Osteocyte (in vitro differentiated cells): ENCODE results near the gene UBR3. TPM values are rescaled to one million over a fixed set of nuclear protein-coding genes. Genes with fewer than 3 reads are reported as not detected.

Source experiments
- DNase-seq: peaks from one replicate; pipeline ENCODE4 v3.0.0; 2021; ENCODE audit warnings: mixed read lengths; ENCODE audit not compliant: unreplicated experiment; ENCODE audit errors: extremely low spot score
- H3K27ac Mint-ChIP-seq: one replicate; pipeline ENCODE4 v1.8.0; 2021; ENCODE audit warnings: mild to moderate bottlenecking, mixed read lengths; ENCODE audit not compliant: unreplicated experiment
- H3K27me3 Mint-ChIP-seq: one replicate; pipeline ENCODE4 v1.8.0; 2021; ENCODE audit warnings: mixed read lengths; ENCODE audit not compliant: unreplicated experiment
- H3K36me3 Mint-ChIP-seq: one replicate; pipeline ENCODE4 v1.8.0; 2021; ENCODE audit warnings: mixed read lengths; ENCODE audit not compliant: unreplicated experiment
- H3K4me1 Mint-ChIP-seq: one replicate; pipeline ENCODE4 v1.8.0; 2021; ENCODE audit warnings: mixed read lengths; ENCODE audit not compliant: unreplicated experiment
- H3K4me3 Mint-ChIP-seq: one replicate; pipeline ENCODE4 v1.8.0; 2021; ENCODE audit warnings: mild to moderate bottlenecking, moderate library complexity, mixed read lengths; ENCODE audit not compliant: unreplicated experiment
- H3K9me3 Mint-ChIP-seq: one replicate; pipeline ENCODE4 v1.8.0; 2021; ENCODE audit warnings: mixed read lengths; ENCODE audit not compliant: unreplicated experiment
- total RNA-seq: library from RNA; stranded (reverse); gene quantifications from 2 replicates; pipeline ENCODE4 v1.2.1, GENCODE V29; 2021
- TF ChIP-seq, protein P1 (sequence below): fragments of 200-600 bp; sonication (generic); IDR thresholded peaks from 2 replicates; pipeline ENCODE4 v1.5.0; 2021; ENCODE audit warnings: antibody characterized with exemption, mild to moderate bottlenecking, moderate library complexity

Gene UBR3
- total RNA-seq, 1 donor from 2014 or later: 38.0 TPM

DNA sequence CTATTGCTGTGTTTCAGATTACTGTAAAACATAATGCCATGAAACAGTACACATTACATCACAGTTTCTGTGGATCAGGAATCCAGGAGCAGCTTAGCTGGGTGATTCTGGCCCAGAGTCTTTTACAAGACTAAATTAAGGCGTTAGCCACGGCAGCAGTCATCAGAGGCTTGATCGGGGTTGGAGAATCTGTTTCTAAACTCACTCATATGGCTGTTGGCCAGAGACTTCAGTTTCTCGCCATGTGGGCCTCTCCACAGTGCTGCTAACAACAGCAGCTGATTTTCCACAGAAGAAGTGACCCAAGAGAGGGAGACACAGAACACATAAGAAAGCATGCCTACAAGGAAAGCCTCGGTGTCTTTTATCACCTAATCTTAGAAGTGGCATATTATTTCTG is 261.5 kb downstream of the UBR3 start:
- peaks cover 14% of the 10 kb centered on the region for H3K9me3 Mint-ChIP-seq
- no peak overlapping the region for H3K27ac Mint-ChIP-seq
- TF ChIP-seq, protein P1, sequence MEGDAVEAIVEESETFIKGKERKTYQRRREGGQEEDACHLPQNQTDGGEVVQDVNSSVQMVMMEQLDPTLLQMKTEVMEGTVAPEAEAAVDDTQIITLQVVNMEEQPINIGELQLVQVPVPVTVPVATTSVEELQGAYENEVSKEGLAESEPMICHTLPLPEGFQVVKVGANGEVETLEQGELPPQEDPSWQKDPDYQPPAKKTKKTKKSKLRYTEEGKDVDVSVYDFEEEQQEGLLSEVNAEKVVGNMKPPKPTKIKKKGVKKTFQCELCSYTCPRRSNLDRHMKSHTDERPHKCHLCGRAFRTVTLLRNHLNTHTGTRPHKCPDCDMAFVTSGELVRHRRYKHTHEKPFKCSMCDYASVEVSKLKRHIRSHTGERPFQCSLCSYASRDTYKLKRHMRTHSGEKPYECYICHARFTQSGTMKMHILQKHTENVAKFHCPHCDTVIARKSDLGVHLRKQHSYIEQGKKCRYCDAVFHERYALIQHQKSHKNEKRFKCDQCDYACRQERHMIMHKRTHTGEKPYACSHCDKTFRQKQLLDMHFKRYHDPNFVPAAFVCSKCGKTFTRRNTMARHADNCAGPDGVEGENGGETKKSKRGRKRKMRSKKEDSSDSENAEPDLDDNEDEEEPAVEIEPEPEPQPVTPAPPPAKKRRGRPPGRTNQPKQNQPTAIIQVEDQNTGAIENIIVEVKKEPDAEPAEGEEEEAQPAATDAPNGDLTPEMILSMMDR: no peak
- H3K36me3 Mint-ChIP-seq: no peaks in the 10 kb centered on the region
- H3K4me1 Mint-ChIP-seq: no peaks in the 10 kb centered on the region
- no peak overlapping the region for H3K4me3 Mint-ChIP-seq
- DNase-seq: no peak
- H3K27me3 Mint-ChIP-seq: peaks cover 4% of the 10 kb centered on the region

DNA sequence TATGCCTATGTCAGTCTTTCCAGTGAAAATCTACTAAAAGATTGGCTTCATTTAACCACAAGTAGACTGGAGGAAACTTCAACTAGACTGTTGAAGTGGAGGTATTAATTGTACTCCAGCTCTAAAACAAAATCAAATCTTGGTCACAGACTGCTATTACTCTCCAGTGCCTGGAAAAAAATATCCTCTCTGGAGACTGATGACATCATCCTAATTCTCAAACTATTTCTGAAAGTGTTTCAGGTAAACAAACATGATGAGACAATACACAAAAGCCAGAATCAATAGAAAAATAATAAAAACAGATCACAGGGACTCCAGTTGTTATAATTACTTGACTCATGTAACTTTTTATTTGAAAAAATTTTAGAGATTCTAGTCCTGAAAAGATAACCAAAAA is 263.0 kb downstream of the UBR3 start:
- H3K36me3 Mint-ChIP-seq: no peaks in the 10 kb centered on the region
- H3K4me1 Mint-ChIP-seq: no peaks in the 10 kb centered on the region
- no peak overlapping the region for H3K27ac Mint-ChIP-seq
- no peak for DNase-seq
- peaks cover 14% of the 10 kb centered on the region for H3K9me3 Mint-ChIP-seq
- peaks cover 4% of the 10 kb centered on the region for H3K27me3 Mint-ChIP-seq
- TF ChIP-seq, protein P1: no peak
- no peak overlapping the region for H3K4me3 Mint-ChIP-seq

DNA sequence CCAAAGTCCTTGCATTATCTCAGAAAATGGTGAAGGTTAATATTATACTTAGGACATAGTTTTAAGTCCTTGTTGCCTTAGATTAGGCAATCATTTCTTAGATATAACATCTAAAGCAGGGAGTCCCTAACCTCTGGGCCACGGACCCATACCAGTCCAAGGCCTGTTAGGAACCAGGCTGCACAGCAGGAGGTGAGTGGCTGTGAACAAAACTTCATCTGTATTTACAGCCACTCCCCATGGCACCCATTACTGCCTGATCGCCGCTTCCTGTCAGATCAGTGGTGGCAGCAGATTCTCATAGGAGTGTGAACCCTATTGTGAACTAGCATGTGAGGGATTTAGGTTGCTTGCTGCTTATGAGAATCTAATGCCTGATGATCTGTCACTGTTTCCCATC is 264.2 kb downstream of the UBR3 start:
- H3K27me3 Mint-ChIP-seq: peaks cover 4% of the 10 kb centered on the region
- peaks cover 14% of the 10 kb centered on the region for H3K9me3 Mint-ChIP-seq
- no peak for DNase-seq
- H3K4me3 Mint-ChIP-seq: no peak overlapping the region
- TF ChIP-seq, protein P1: no peak
- no peak overlapping the region for H3K27ac Mint-ChIP-seq
- H3K4me1 Mint-ChIP-seq: no peaks in the 10 kb centered on the region
- H3K36me3 Mint-ChIP-seq: no peaks in the 10 kb centered on the region

DNA sequence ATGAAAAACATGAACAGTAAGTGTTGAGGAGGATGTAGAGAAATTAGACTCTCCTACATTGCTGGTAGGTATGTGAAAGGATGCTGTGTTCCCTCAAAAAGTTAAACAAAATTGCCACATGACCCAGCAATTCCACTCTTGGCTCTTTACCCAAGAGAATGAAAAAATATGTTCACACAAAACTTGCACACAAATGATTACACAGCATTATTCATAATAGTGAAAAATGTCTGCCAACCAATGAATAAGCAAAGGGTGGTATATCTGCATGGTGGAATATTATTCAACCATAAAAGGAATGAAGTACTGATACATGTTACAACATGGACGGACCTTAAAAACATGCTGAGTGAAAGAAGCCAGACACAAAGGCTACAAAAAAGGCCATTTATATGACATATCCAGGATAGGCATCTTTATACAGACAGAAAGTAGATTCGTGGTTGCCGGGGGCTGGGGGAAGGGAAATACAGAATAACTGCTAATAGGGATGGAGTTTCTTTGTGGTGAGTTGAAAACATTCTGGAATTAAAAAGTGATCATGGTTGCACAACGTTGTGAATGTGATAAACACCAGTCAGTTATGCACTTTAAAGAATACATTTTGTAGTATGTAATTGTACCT is 265.3 kb downstream of the UBR3 start:
- H3K27me3 Mint-ChIP-seq: peaks cover 4% of the 10 kb centered on the region
- H3K9me3 Mint-ChIP-seq: peaks cover 14% of the 10 kb centered on the region
- no peak overlapping the region for H3K4me3 Mint-ChIP-seq
- no peak overlapping the region for H3K27ac Mint-ChIP-seq
- H3K4me1 Mint-ChIP-seq: no peaks in the 10 kb centered on the region
- no peaks in the 10 kb centered on the region for H3K36me3 Mint-ChIP-seq
- no peak for DNase-seq
- TF ChIP-seq, protein P1: no peak

DNA sequence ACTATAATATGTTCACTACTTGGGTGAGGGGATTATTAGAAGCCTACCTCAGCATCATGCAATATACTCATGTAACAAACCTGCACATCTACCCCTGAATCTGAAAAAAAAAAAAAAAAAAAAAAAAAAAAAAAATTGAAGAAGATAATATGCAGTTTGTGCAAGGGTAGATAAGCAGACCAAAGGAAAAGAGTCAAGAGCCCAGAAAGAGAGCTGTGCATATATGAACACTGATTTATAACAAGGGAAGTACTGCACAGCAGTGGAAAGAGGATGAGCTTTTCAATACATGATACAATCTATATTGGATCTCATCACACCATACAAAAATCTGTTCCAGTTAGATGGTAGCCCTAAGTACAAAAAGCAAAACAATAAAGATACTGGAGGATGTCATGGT is 268.1 kb downstream of the UBR3 start:
- H3K9me3 Mint-ChIP-seq: peaks cover 10% of the 10 kb centered on the region
- no peak overlapping the region for H3K27ac Mint-ChIP-seq
- no peaks in the 10 kb centered on the region for H3K36me3 Mint-ChIP-seq
- H3K4me1 Mint-ChIP-seq: no peaks in the 10 kb centered on the region
- H3K4me3 Mint-ChIP-seq: no peak overlapping the region
- peaks cover 4% of the 10 kb centered on the region for H3K27me3 Mint-ChIP-seq
- TF ChIP-seq, protein P1: no peak
- DNase-seq: no peak
